ENCODE data around the gene DNAJB7.

Gene DNAJB7

GRCh38 chr22:40862013-40862412 lies at the start of gene DNAJB7:
Gene DNAJB7 (minus strand): TSS chr22:40862113. CDS start chr22:40861994, 119 bp downstream.
- Histone ChIP-seq H3K4me1 (ENCODE audit: control insufficient read depth in 1 of 2, insufficient read depth in 2 of 2, low read length in 2 of 2) (peaks cover 7 to 21% of the 10 kb centered on the region in 2 donors), H3K9me3 (ENCODE audit: control insufficient read depth in 1 of 2, low read length in 2 of 2) (no peaks in the 10 kb centered on the region), H3K4me3 (ENCODE audit: low read depth in 1 of 2, low read length in 2 of 2) (no peak within 1 kb of the TSS), H3K27ac (ENCODE audit: low read depth, low read length) (no peak within 1 kb of the TSS), H3K27me3 (ENCODE audit: control insufficient read depth in 1 of 2, insufficient read depth in 2 of 2, low read length in 2 of 2) (no peaks in the 10 kb centered on the region), H3K9ac (ENCODE audit: low read depth in 1 of 2, low read length in 2 of 2) (no peak within 1 kb of the TSS), H3K36me3 (ENCODE audit: control insufficient read depth in 1 of 2, insufficient read depth in 2 of 2, low read length in 2 of 2) (peaks cover 0 to 16% of the 10 kb centered on the region in 2 donors)

- Histone ChIP-seq H3K27me3 (ENCODE audit: control insufficient read depth in 1 of 2, insufficient read depth in 2 of 2, low read length in 2 of 2) (no peaks in the 10 kb centered on the region), H3K36me3 (ENCODE audit: control insufficient read depth in 1 of 2, insufficient read depth in 2 of 2, low read length in 2 of 2) (peaks cover 0 to 4% of the 10 kb centered on the region in 2 donors), H3K4me3 (ENCODE audit: low read depth in 1 of 2, low read length in 2 of 2) (no peak overlapping the region), H3K27ac (ENCODE audit: low read depth, low read length) (no peak overlapping the region), H3K9ac (ENCODE audit: low read depth in 1 of 2, low read length in 2 of 2) (no peak overlapping the region), H3K9me3 (ENCODE audit: control insufficient read depth in 1 of 2, low read length in 2 of 2) (no peaks in the 10 kb centered on the region), H3K4me1 (ENCODE audit: control insufficient read depth in 1 of 2, insufficient read depth in 2 of 2, low read length in 2 of 2) (no peaks in the 10 kb centered on the region)
These were observed 47.0 kb upstream of the DNAJB7 start for GRCh38 chr22:40908895-40909294.

GRCh38 chr22:40904101-40904500 lies 42.2 kb upstream of the DNAJB7 start:
- H3K27me3 ChIP-seq (ENCODE audit: control insufficient read depth in 1 of 2, insufficient read depth in 2 of 2, low read length in 2 of 2) = no peaks in the 10 kb centered on the region
- no peak overlapping the region for H3K4me3 ChIP-seq (ENCODE audit: low read depth in 1 of 2, low read length in 2 of 2)
- H3K27ac ChIP-seq (ENCODE audit: low read depth, low read length) = no peak overlapping the region
- peaks cover 0 to 2% of the 10 kb centered on the region in 2 donors for H3K36me3 ChIP-seq (ENCODE audit: control insufficient read depth in 1 of 2, insufficient read depth in 2 of 2, low read length in 2 of 2)
- H3K9ac ChIP-seq (ENCODE audit: low read depth in 1 of 2, low read length in 2 of 2) = no peak overlapping the region
- H3K9me3 ChIP-seq (ENCODE audit: control insufficient read depth in 1 of 2, low read length in 2 of 2) = no peaks in the 10 kb centered on the region
- H3K4me1 ChIP-seq (ENCODE audit: control insufficient read depth in 1 of 2, insufficient read depth in 2 of 2, low read length in 2 of 2) = no peaks in the 10 kb centered on the region

- no peak overlapping the region for H3K27ac ChIP-seq (ENCODE audit: low read depth, low read length)
- no peaks in the 10 kb centered on the region for H3K36me3 ChIP-seq (ENCODE audit: control insufficient read depth in 1 of 2, insufficient read depth in 2 of 2, low read length in 2 of 2)
- no peaks in the 10 kb centered on the region for H3K27me3 ChIP-seq (ENCODE audit: control insufficient read depth in 1 of 2, insufficient read depth in 2 of 2, low read length in 2 of 2)
- H3K4me3 ChIP-seq (ENCODE audit: low read depth in 1 of 2, low read length in 2 of 2) = peak overlapping the region; percentile 10 to 54
- H3K9ac ChIP-seq (ENCODE audit: low read depth in 1 of 2, low read length in 2 of 2) = no peak overlapping the region
- peaks cover 5 to 6% of the 10 kb centered on the region in 2 donors for H3K4me1 ChIP-seq (ENCODE audit: control insufficient read depth in 1 of 2, insufficient read depth in 2 of 2, low read length in 2 of 2)
- no peaks in the 10 kb centered on the region for H3K9me3 ChIP-seq (ENCODE audit: control insufficient read depth in 1 of 2, low read length in 2 of 2)
These were observed 37.0 kb upstream of the DNAJB7 start for GRCh38 chr22:40898850-40899357.

- H3K4me1 ChIP-seq (ENCODE audit: control insufficient read depth in 1 of 2, insufficient read depth in 2 of 2, low read length in 2 of 2) = peaks cover 5 to 6% of the 10 kb centered on the region in 2 donors
- no peaks in the 10 kb centered on the region for H3K9me3 ChIP-seq (ENCODE audit: control insufficient read depth in 1 of 2, low read length in 2 of 2)
- peaks cover 0 to 2% of the 10 kb centered on the region in 2 donors for H3K36me3 ChIP-seq (ENCODE audit: control insufficient read depth in 1 of 2, insufficient read depth in 2 of 2, low read length in 2 of 2)
- no peak overlapping the region for H3K4me3 ChIP-seq (ENCODE audit: low read depth in 1 of 2, low read length in 2 of 2)
- H3K27me3 ChIP-seq (ENCODE audit: control insufficient read depth in 1 of 2, insufficient read depth in 2 of 2, low read length in 2 of 2) = no peaks in the 10 kb centered on the region
- H3K9ac ChIP-seq (ENCODE audit: low read depth in 1 of 2, low read length in 2 of 2) = no peak overlapping the region
- no peak overlapping the region for H3K27ac ChIP-seq (ENCODE audit: low read depth, low read length)
These were observed 32.5 kb upstream of the DNAJB7 start for GRCh38 chr22:40894417-40894816.

- H3K27me3 ChIP-seq (ENCODE audit: control insufficient read depth in 1 of 2, insufficient read depth in 2 of 2, low read length in 2 of 2) = no peaks in the 10 kb centered on the region
- H3K9me3 ChIP-seq (ENCODE audit: control insufficient read depth in 1 of 2, low read length in 2 of 2) = no peaks in the 10 kb centered on the region
- no peak overlapping the region for H3K4me3 ChIP-seq (ENCODE audit: low read depth in 1 of 2, low read length in 2 of 2)
- no peak overlapping the region for H3K27ac ChIP-seq (ENCODE audit: low read depth, low read length)
- peaks cover 0 to 26% of the 10 kb centered on the region in 2 donors for H3K36me3 ChIP-seq (ENCODE audit: control insufficient read depth in 1 of 2, insufficient read depth in 2 of 2, low read length in 2 of 2)
- no peak overlapping the region for H3K9ac ChIP-seq (ENCODE audit: low read depth in 1 of 2, low read length in 2 of 2)
- H3K4me1 ChIP-seq (ENCODE audit: control insufficient read depth in 1 of 2, insufficient read depth in 2 of 2, low read length in 2 of 2) = peaks cover 0 to 9% of the 10 kb centered on the region in 2 donors
These were observed 29.0 kb upstream of the DNAJB7 start for GRCh38 chr22:40890881-40891280.

- peaks cover 0 to 26% of the 10 kb centered on the region in 2 donors for H3K36me3 ChIP-seq (ENCODE audit: control insufficient read depth in 1 of 2, insufficient read depth in 2 of 2, low read length in 2 of 2)
- H3K9me3 ChIP-seq (ENCODE audit: control insufficient read depth in 1 of 2, low read length in 2 of 2) = no peaks in the 10 kb centered on the region
- no peaks in the 10 kb centered on the region for H3K27me3 ChIP-seq (ENCODE audit: control insufficient read depth in 1 of 2, insufficient read depth in 2 of 2, low read length in 2 of 2)
- no peak overlapping the region for H3K9ac ChIP-seq (ENCODE audit: low read depth in 1 of 2, low read length in 2 of 2)
- H3K27ac ChIP-seq (ENCODE audit: low read depth, low read length) = no peak overlapping the region
- H3K4me3 ChIP-seq (ENCODE audit: low read depth in 1 of 2, low read length in 2 of 2) = no peak overlapping the region
- peaks cover 0 to 9% of the 10 kb centered on the region in 2 donors for H3K4me1 ChIP-seq (ENCODE audit: control insufficient read depth in 1 of 2, insufficient read depth in 2 of 2, low read length in 2 of 2)
These were observed 27.2 kb upstream of the DNAJB7 start for GRCh38 chr22:40889116-40889515.

GRCh38 chr22:40878922-40879321 lies 17.0 kb upstream of the DNAJB7 start:
- no peaks in the 10 kb centered on the region for H3K9me3 ChIP-seq (ENCODE audit: control insufficient read depth in 1 of 2, low read length in 2 of 2)
- peaks cover 8 to 9% of the 10 kb centered on the region in 2 donors for H3K4me1 ChIP-seq (ENCODE audit: control insufficient read depth in 1 of 2, insufficient read depth in 2 of 2, low read length in 2 of 2)
- H3K4me3 ChIP-seq (ENCODE audit: low read depth in 1 of 2, low read length in 2 of 2) = no peak overlapping the region
- no peak overlapping the region for H3K27ac ChIP-seq (ENCODE audit: low read depth, low read length)
- peaks cover 0 to 12% of the 10 kb centered on the region in 2 donors for H3K36me3 ChIP-seq (ENCODE audit: control insufficient read depth in 1 of 2, insufficient read depth in 2 of 2, low read length in 2 of 2)
- no peak overlapping the region for H3K9ac ChIP-seq (ENCODE audit: low read depth in 1 of 2, low read length in 2 of 2)
- H3K27me3 ChIP-seq (ENCODE audit: control insufficient read depth in 1 of 2, insufficient read depth in 2 of 2, low read length in 2 of 2) = no peaks in the 10 kb centered on the region

GRCh38 chr22:40877488-40877887 lies 15.6 kb upstream of the DNAJB7 start:
- no peaks in the 10 kb centered on the region for H3K27me3 ChIP-seq (ENCODE audit: control insufficient read depth in 1 of 2, insufficient read depth in 2 of 2, low read length in 2 of 2)
- H3K9me3 ChIP-seq (ENCODE audit: control insufficient read depth in 1 of 2, low read length in 2 of 2) = no peaks in the 10 kb centered on the region
- peaks cover 0 to 11% of the 10 kb centered on the region in 2 donors for H3K36me3 ChIP-seq (ENCODE audit: control insufficient read depth in 1 of 2, insufficient read depth in 2 of 2, low read length in 2 of 2)
- H3K4me1 ChIP-seq (ENCODE audit: control insufficient read depth in 1 of 2, insufficient read depth in 2 of 2, low read length in 2 of 2) = peaks cover 8 to 9% of the 10 kb centered on the region in 2 donors
- H3K27ac ChIP-seq (ENCODE audit: low read depth, low read length) = no peak overlapping the region
- peak overlapping the region; percentile 66 to 76 for H3K4me3 ChIP-seq (ENCODE audit: low read depth in 1 of 2, low read length in 2 of 2)
- H3K9ac ChIP-seq (ENCODE audit: low read depth in 1 of 2, low read length in 2 of 2) = peak overlapping the region; percentile 58 to 68

GRCh38 chr22:40876907-40877306 lies 15.0 kb upstream of the DNAJB7 start:
- Histone ChIP-seq H3K36me3 (ENCODE audit: control insufficient read depth in 1 of 2, insufficient read depth in 2 of 2, low read length in 2 of 2) (peaks cover 0 to 7% of the 10 kb centered on the region in 2 donors), H3K4me3 (ENCODE audit: low read depth in 1 of 2, low read length in 2 of 2) (peak overlapping the region; percentile 66 to 76), H3K4me1 (ENCODE audit: control insufficient read depth in 1 of 2, insufficient read depth in 2 of 2, low read length in 2 of 2) (peaks cover 8 to 9% of the 10 kb centered on the region in 2 donors), H3K9me3 (ENCODE audit: control insufficient read depth in 1 of 2, low read length in 2 of 2) (no peaks in the 10 kb centered on the region), H3K9ac (ENCODE audit: low read depth in 1 of 2, low read length in 2 of 2) (peak overlapping the region; percentile 58 to 68), H3K27ac (ENCODE audit: low read depth, low read length) (peak overlapping the region; percentile 8), H3K27me3 (ENCODE audit: control insufficient read depth in 1 of 2, insufficient read depth in 2 of 2, low read length in 2 of 2) (no peaks in the 10 kb centered on the region)
